Measurements from ENCODE around the gene LYPD6B.

LYPD6B gene

DNA sequence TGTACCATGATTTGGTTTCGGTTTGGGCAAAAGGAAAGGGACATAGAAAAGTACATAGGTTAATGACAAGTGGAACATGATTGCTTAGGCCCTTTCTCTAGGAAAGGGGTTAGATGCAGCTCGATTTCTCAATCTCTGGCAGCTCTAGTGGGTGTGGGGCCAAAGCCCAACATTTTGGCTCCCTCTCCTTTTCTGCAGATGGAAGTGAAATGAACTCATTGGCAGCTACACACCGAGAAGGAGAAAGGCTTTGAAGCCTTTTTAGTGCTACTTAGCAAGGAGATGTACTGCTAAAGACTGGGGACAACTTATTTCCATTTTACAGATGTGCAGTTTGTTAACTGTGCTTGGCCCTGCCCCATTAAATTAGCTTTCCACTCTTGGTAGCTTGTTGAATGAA, 93.8 kb downstream of the LYPD6B start:
- no peak for DNase-seq

DNA sequence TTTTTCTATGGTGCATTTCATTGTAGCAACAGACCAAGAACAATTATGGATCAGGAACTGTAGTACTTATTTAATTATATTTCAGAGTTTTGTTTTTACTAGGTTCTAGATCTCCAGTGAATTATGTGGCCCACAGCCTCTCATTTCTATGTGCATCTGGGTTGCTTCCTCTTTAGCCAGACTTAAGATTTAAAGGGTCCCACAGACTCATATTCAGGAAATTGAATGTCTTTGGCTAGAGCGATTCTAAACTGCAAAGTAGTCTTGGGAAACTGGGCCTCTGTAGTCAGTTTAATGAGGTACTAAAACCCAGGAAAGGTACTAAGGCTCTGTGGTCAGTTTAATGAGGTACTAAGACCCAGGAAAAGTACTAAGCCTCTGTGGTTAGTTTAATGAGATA, 94.4 kb downstream of the LYPD6B start:
- DNase-seq: no peak

DNA sequence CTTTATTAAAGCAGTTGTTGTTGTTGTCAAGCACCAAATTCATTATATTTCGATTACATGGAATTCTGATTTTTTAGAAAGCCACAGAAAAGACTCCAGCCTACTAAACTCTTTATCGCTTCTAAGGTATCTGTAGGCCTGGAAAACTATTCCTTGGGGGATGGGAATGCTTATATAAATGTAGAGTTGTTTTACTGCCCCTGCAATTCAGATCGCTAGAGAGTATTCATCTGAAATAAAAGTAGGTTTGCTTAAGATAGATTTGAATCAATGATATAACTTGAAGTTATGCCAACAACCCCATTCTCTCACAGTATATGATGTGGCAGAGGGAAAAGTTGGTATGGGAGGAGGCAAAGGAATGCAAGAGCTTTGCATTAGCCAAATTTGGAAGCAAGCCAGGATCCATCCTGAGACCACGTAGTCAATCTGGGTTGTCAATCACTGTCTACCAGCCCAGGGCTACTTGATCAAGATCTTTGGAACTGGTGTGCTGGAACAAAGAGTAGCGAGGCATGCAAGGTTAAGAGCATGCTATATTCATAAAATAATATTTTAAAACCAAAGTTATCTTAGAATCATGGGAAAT, 95.9 kb downstream of the LYPD6B start:
- DNase-seq: no peak

DNA sequence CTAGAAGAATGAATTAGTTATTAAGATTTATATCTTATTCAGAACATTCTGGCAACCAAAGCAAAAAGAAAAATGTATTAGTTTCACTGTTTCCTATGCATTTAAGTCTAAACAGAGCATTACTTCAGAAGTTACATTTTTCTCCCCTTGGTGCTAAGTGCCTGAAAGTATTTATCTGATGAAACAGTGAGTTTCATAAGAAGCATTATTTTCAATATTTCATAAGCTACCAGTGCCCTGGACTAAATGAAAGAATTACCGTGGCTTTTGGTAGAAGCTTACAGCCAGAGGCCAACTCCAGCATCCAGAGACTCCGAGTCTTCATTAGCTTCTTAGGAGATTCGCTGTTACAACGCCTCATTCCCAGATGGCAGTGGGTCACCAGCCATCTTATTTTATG, 97.6 kb downstream of the LYPD6B start:
- DNase-seq: no peak

DNA sequence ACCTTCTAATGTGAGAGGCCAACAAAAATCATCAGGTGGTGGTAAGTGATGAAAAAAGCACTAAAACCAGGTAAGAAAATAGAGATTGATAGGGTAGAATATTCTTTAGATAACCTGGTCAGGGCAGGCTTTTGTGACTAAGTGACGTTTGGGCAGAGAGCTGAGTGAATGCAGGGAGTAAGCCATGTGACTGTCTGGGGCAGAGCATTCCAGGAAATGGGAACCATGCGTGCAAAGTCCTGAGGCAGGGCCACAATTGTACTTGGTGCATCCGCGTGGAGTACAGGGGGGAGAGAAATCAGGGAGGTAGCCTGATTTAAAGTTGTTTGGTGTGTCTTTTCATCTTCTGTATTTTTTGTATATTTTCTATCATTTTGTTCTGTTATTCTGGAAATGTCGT, 102.5 kb downstream of the LYPD6B start:
- no peak for DNase-seq

DNA sequence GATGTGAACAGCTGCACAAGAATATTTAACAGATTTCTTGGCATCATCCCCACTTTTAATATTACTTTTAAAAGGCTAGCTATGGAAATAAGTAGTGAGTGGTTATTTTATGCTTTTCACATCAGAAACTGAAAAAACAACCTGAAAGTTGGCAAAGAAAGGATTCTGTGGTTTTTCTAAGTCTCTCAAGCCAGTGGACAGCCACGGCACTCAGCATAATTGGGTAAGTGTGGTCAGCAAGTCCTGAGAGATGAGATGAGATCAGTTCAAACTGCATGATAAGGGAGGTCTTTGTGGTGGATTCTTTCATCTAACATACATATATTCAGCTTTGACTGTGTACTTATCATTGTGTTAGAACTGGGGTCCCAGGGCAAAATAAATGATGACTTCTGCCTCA, 105.2 kb downstream of the LYPD6B start:
- DNase-seq: no peak

DNA sequence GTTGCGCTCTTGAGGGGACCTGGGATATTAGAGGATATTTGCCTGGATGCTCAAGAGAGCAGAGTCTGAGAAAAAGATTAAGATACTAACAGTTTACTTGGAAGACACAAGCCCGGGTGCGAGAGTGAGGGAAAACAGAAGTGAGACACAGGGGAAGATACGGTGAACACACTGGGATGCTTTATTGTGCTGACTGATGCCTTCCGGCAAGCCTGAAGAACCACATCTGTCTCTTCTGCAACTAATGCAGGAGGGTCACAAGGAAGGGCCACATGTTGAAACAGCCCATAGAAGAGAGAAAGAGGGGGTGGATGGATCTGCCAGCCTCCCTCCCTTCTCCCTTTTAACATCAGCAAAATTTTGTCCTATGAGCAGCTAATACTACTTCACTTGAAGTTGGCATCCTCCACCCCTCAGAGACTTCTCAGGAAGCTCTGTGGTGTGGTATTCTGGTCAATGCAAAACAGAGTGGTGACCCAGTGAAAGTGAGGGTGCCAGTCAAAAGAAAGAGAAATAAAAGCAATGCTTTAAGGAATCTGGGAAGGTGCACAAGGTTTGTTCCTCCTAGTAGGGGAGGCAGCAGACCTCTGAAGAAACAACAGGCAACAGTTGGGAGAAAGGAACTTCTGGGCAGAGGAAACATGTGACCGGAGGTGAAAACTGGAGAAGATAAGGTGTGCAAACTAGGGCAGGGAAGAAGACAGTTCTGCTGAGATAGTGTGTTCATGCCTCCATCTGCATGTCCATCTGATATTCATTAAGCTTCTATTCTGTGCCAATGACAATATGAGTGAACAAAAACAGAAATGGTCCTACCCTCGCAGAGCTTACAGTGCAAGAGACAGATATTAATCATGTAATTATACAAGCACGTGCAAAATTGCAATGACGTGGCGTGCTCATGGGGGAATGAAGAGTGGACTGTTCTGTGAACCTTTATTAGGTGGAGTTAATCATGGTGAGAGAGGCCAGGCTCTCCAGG, 107.1 kb downstream of the LYPD6B start:
- DNase-seq: no peak

DNA sequence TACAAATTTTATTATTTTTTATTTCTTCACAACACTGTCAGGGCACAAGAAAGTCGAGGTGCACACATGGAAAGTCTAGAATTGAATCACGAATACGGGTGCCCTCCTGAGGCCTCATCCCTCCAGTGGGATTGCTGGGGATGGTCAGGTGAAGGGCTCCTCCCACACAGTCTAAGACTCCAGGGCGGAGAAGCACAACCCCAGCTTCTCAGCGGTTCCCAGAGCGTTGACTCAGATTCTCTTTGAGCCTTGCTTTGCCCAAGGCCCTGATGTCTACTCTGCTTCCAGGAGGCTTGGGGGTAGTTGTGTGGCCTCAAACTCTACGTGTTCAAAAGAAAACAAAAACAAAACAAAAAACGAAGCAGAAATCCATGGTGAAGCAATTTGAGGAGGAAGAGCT, 108.4 kb downstream of the LYPD6B start:
- DNase-seq: no peak

DNA sequence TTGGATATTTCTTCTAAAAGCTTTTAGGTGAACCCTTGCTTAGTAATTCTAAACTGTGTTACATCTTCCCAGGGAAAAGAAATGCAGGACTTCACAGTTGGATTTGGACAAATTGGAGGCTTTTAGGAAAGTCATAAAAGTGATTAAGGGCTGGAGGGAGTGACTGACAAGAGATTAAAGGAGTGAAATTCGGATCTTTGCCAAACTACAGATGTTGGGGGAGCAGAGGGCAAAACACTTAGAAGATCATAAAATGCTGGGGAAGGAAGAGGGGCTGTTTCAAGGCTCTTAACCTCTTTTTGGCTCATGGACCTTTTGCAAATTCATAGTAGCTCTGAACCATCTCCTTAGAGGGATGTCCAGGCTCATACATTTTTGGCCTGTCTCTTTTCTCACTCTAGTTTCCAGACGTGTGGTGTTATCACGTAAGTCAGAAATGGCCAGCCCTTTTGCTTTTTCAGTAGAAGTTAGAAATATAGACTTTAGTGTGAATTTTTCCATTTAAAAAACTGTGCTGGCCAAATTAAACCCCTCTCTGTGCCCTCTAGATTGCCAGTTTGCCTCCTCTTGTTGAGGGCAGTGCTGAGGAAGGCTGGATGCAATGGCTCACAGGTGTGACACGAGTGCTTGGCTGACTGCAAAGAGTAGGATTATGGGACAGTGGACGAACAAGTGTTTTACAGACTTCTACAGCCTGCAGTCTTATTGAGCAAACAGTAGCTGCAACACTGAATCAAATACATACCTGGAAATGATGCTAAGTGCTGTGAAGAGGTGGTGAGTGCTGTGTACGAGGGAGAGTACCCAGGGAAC, 109.9 kb downstream of the LYPD6B start:
- no peak for DNase-seq

DNA sequence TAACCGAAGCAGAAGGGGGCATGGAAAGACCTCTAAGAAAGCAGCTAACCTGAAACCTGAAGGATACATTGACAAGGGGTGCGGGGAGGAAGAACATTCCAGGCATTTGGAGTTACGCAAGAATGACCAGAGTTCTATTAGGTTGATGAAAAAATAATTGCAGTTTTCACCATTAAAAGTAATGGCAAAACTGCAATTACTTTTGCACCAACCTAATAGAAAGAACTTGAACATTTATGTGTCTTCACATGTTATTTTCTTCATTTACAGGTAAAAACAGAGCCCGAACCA, 110.5 kb downstream of the LYPD6B start:
- DNase-seq: no peak

DNA sequence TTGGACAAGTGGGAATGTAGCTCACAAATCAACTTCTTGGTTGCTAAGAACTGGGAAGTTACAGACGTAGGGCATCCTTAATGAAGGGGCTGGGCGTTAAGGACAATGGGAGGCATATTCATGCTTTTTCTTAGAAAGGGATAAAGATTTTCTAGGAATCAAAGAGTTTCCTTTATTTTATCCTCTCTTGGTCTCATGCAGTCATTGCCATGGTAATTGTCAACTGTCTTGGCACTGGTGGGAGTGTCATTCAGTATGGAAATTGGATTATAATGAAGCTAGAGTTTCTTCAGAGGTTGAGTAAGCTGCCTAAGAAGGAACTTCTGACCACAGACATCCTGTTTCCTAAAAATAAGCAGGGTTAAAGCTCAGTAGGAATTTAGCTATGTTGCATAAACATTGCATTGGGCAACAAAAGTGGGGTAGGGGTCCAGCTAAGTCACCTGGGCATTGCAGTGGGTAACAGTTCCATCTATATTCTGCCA, 114.0 kb downstream of the LYPD6B start:
- DNase-seq: no peak

DNA sequence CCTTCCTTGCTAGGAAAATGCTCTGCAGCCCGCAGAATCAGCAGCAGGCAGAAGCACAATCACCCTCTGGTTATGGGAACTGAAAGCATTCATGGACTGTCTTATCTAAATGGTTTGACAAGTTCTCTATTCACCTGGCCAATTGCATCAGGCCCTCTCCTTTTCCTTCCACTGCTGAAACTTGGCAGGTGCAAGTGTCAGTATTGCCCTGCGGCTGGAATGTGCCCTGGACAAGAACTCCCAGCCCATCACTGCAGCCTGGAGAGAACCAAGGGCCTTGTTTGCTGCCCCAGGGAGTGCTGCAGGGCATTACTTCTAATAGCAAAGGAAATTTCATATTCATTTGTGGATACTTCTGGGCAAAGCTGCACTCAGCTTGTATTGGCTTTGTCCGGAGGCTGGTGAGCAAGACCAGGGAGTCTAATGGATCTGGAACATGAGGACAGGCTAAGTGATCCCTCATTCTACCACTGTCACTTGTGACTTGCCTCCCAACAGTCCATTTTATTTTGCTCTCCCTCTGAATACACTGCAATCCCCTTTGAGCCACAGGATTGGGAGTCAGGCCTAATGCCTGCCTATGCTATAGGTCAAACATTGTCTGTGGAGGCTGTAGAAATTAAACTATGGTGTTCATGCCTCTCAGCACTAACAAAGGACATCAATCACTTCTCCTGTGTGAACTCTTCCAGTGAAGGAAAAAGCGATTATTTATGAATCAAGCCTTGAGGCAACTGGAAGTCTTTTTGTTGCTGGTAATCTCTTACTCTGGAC, 116.9 kb downstream of the LYPD6B start:
- no peak for DNase-seq

DNA sequence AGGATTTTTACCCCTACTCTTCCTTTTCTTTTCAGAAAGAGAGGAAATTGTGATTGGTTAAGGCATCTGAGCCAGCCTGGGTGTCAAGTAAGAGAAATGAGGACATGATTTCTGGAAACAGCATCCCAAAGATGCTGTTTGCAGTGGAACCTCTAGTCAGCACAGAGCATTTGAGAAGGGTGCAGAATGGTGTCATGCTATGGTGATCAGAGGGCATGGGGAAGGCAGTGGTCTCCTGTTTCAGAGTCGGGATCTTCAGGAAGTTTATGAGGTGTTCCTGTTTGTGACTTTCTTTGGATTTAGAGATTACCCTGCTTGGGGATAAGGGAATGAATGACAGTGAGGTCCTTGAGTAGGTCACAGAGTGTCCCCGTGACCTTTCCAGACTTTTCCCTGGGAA, 117.5 kb downstream of the LYPD6B start:
- no peak for DNase-seq

DNA sequence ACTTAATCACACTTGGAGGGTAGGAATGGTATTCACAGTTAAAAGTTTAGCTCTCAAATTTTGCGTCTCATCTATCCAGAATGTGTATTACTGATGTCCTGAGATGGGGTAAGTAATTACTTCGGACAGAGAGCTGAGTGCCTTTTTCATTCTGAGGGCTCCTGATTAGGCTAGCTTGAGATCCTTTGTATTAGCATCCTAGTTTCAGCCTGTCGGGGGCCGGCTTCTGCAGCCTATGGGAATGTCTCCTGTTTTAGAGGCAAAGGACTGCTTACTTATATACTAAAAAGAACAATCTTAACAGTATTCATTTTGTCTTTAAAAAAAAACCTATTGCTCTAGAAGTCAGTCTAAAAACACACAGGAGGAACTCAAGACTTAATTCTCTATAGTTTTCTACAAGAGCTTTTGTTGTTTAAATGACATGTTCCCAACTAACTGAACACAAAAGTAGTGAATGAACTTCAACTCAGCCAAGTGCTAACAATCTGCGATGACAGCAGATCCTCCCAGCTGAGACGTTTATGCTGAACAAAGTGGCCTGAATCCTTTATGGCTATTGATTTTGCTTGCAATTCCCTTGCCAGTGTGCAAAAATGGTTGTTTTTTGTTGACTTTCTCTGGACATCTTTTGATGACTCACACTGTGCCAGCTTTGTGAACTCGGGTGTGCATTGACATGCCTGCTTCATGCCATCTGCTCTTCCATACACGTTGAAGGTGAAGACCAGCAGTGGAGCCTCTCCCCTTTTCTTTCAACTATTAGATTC, 118.7 kb downstream of the LYPD6B start:
- DNase-seq: no peak

DNA sequence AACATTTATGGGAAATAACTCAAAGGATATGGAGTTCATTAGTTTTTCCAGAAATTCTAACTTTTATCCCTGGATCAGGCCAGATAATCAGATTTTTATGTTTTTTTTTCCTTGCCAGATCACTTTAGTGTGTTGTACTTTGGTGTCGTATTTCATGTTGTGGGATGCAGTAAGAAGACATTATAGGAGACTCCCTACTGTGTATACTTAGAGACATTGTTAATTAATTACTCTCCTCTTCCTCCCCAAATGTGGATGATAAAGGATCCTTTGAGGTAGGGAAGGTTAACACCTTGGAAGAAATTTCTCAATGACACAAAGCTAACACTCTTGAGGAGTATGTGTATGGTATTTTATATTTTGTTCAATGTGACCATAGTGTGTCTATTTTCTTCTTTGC, 120.5 kb downstream of the LYPD6B start:
- DNase-seq: no peak

DNA sequence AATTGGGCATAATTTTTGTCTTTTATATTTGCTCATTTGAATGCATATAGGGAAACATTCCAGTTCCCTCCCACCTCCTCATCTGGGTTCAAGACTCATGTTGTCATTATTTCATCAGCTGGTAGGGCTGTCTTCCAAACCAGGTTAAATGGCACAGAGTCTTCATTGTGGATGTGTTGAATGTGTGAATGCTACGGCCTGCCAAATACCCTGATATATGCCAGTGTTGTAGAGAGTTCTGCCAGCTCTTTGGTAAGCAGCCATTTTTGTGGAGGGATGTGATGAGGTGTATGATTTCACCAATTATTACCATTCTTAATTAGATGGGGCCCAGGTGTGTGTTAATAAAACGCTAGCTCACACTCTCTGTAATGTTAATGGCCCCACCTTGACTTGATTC, 121.7 kb downstream of the LYPD6B start:
- no peak for DNase-seq

DNA sequence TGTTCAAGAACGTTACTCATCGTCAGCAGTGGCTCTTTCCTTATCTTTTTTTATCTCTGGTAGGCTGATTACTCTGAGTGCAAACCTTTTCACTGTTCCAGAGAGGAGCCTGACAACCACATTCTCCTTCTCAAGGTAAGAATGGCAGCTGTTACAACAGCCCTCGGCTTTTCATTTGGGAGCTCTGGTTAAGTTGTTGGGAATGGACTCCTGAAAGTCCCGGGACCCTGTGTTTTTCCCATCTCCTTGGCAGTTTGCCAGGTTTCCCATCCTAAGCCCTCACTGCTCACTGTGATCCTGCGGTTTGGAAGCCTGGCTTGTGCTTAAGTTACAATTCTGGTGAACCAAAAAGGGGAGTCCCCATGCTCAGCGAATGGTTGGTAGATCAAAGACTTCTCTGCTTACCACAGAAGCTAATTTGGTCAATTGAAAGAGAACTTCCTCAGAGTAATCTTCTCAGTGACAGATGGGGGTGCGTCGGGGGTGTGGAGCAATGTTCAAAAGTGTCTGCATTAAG, 122.3 kb downstream of the LYPD6B start:
- no peak for DNase-seq

DNA sequence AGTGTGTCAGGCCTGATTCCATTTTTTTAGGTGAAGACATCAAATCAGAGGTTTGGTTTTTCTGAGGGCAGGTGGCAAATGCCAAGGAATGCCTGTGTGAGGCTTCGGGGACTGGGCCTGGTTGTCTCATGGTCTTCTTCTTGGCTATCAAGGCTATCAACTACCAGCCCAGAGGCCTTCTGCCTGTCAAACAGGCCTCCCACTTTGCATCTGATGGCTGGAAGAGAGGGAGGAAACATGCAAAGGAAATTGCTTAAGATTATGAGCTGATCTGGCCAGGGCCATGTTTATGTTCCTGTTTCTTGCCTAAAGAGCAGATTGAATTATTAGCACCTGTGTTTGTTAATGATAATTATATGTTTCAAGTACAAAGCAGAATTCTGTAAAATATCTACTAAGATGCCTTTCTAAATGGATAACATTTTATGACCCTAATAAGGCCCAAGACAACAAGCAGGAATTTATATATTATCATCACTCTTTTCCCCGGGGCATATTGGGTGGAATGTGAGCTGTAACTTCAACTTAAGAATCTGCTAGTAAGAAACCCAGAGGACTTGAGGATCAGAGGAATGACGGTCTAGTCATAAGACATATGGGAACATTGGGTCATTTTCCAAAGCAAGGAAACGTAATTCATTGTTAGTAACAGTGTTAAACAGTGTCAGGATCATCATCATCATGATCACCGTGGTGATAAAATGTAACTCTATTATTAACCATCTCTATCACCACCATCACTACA, 123.2 kb downstream of the LYPD6B start:
- no peak for DNase-seq

DNA sequence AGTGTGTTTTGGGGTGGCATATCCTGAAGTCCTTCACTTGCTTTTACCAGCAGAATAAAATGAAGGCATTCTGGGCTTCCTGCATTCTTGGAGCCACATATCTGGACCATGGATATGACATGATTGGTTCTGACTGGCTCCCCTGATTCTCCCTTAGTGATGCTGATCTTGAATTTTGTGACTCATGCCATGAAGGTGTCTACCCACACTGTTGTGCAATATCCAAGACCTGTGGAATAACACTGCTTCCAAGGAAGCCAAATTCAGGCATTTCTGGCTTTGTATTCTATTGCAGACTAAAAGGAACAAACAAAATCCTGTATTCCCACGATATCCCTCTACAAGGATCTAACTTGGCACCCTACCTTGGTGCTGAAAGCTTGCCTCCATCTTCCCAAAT, 125.8 kb downstream of the LYPD6B start:
- no peak for DNase-seq

DNA sequence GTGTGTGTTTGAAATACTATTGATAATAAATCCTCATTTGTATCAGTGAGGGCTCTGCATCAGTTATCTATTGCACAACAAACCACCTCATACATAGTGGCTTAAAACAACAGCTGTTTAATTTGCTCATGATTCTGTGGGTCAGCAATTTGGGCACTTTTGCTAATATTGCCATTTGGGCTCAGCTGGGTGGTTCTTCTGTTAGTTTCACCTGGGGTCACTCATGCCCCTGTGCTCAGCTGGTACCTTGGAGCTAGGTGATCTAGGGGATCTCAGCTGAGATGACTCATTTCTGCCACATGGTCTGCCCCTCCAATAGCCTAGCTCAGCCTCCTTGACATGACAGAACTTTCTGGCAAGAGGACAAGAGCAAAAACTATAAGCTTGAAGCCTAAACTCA, 126.3 kb downstream of the LYPD6B start:
- DNase-seq: no peak

All from SHP77 treated with DMSO at 0.1 percent for 48 hours (cell line).